ENCODE data around the gene DENND1A.

DENND1A gene

GRCh38 chr9:123927625-123928532, 2.0 kb downstream of the DENND1A start:
- peak overlapping the region; percentile 79 for H3K4me3 ChIP-seq (ENCODE audit: low read length)
- H3K27me3 ChIP-seq (ENCODE audit: control insufficient read depth, insufficient read depth, low read length): no peaks in the 10 kb centered on the region
- H3K4me1 ChIP-seq (ENCODE audit: control insufficient read depth, insufficient read depth, low read length): peaks cover 20% of the 10 kb centered on the region
- no peaks in the 10 kb centered on the region for H3K9me3 ChIP-seq (replicated peaks; ENCODE audit: low read length)
- H3K4me2 ChIP-seq (ENCODE audit: low read length): peak overlapping the region; percentile 99
- H3K9ac ChIP-seq (ENCODE audit: low read depth, low read length): no peak overlapping the region
- H3K36me3 ChIP-seq (ENCODE audit: insufficient read depth, low read length): no peaks in the 10 kb centered on the region

DNA sequence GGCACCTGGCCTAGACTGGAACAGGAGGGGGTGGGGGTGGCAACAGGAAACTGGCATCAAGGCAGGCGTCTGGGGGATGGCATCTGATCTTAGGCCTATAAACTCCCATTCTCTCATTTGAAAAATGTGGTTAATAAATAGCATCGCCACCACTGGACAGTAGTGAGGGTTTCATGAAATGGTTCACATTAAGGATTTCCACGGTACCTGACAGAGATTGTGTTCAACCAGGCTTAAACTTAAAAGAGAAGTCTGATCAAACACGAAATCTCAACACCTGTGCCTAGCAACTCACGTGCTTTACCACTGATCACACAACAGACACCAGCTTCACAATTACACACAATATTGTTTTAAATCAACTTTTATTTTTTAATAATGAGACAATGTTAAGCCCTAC, 3.0 kb downstream of the DENND1A start:
- peaks cover 20% of the 10 kb centered on the region for H3K4me1 ChIP-seq (ENCODE audit: control insufficient read depth, insufficient read depth, low read length)
- no peaks in the 10 kb centered on the region for H3K36me3 ChIP-seq (ENCODE audit: insufficient read depth, low read length)
- H3K4me2 ChIP-seq (ENCODE audit: low read length): no peak overlapping the region

GRCh38 chr9:123925819-123926218, 4.1 kb downstream of the DENND1A start:
- no peaks in the 10 kb centered on the region for H3K9me3 ChIP-seq (replicated peaks; ENCODE audit: low read length)
- H3K4me3 ChIP-seq (ENCODE audit: low read length): no peak overlapping the region
- H3K36me3 ChIP-seq (ENCODE audit: insufficient read depth, low read length): no peaks in the 10 kb centered on the region
- peaks cover 20% of the 10 kb centered on the region for H3K4me1 ChIP-seq (ENCODE audit: control insufficient read depth, insufficient read depth, low read length)
- no peak overlapping the region for H3K4me2 ChIP-seq (ENCODE audit: low read length)
- no peaks in the 10 kb centered on the region for H3K27me3 ChIP-seq (ENCODE audit: control insufficient read depth, insufficient read depth, low read length)
- no peak overlapping the region for H3K9ac ChIP-seq (ENCODE audit: low read depth, low read length)

More for the DNA sequence above, 3.0 kb downstream of the DENND1A start:
- H3K9ac ChIP-seq (ENCODE audit: low read depth, low read length): no peak overlapping the region
- H3K9me3 ChIP-seq (replicated peaks; ENCODE audit: low read length): no peaks in the 10 kb centered on the region
- no peaks in the 10 kb centered on the region for H3K27me3 ChIP-seq (ENCODE audit: control insufficient read depth, insufficient read depth, low read length)
- no peak overlapping the region for H3K4me3 ChIP-seq (ENCODE audit: low read length)

GRCh38 chr9:123925161-123925560, 4.8 kb downstream of the DENND1A start:
- Histone ChIP-seq H3K36me3 (ENCODE audit: insufficient read depth, low read length) (no peaks in the 10 kb centered on the region), H3K9me3 (replicated peaks; ENCODE audit: low read length) (no peaks in the 10 kb centered on the region), H3K4me1 (ENCODE audit: control insufficient read depth, insufficient read depth, low read length) (peaks cover 20% of the 10 kb centered on the region), H3K4me3 (ENCODE audit: low read length) (no peak overlapping the region), H3K9ac (ENCODE audit: low read depth, low read length) (no peak overlapping the region), H3K4me2 (ENCODE audit: low read length) (no peak overlapping the region), H3K27me3 (ENCODE audit: control insufficient read depth, insufficient read depth, low read length) (no peaks in the 10 kb centered on the region)

GRCh38 chr9:123924727-123925126, 5.2 kb downstream of the DENND1A start:
- no peaks in the 10 kb centered on the region for H3K36me3 ChIP-seq (ENCODE audit: insufficient read depth, low read length)
- no peak overlapping the region for H3K9ac ChIP-seq (ENCODE audit: low read depth, low read length)
- H3K4me2 ChIP-seq (ENCODE audit: low read length): no peak overlapping the region
- H3K27me3 ChIP-seq (ENCODE audit: control insufficient read depth, insufficient read depth, low read length): no peaks in the 10 kb centered on the region
- H3K9me3 ChIP-seq (replicated peaks; ENCODE audit: low read length): no peaks in the 10 kb centered on the region
- no peak overlapping the region for H3K4me3 ChIP-seq (ENCODE audit: low read length)
- peaks cover 20% of the 10 kb centered on the region for H3K4me1 ChIP-seq (ENCODE audit: control insufficient read depth, insufficient read depth, low read length)

DNA sequence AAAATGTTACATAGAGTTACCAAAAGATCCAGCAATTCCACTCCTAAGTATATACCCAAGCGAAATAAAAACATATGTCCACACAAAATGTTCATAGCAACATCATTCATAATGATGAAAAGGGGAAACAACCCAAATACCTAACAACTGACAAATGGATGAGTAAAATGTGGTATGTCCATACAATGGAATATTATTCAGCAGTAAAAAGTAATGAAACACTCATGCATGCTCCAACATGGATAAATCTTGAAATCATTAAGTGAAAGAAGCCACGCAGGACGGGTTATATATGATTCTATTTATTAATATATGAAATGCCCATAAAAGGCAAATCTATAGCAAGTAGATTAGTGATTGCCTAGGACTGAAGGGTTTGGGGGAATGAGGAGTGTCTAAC, 6.0 kb downstream of the DENND1A start:
- Histone ChIP-seq H3K4me1 (ENCODE audit: control insufficient read depth, insufficient read depth, low read length) (peaks cover 15% of the 10 kb centered on the region), H3K4me3 (ENCODE audit: low read length) (no peak overlapping the region), H3K4me2 (ENCODE audit: low read length) (no peak overlapping the region), H3K36me3 (ENCODE audit: insufficient read depth, low read length) (no peaks in the 10 kb centered on the region), H3K27me3 (ENCODE audit: control insufficient read depth, insufficient read depth, low read length) (no peaks in the 10 kb centered on the region), H3K9me3 (replicated peaks; ENCODE audit: low read length) (no peaks in the 10 kb centered on the region), H3K9ac (ENCODE audit: low read depth, low read length) (no peak overlapping the region)

DNA sequence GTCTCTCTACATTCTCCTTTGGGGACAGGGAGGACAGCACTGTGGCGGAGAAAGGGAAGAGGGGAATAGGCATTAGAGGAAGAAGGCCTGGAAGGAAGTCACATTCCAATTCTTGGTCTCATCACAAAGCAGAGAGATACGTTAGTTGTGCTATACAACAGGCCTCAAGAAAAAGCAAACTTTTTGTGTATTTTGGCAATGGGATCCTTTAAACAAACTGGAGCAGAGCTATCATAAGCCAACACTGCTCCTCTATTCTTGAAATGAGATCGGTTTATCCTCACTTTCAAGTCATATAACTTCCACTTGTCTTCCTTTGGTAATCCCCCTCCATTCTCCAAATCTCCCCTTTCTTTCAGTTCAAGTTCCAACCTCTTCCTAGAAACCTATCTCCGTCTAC, 6.5 kb downstream of the DENND1A start:
- Histone ChIP-seq H3K9ac (ENCODE audit: low read depth, low read length) (no peak overlapping the region), H3K4me3 (ENCODE audit: low read length) (no peak overlapping the region), H3K36me3 (ENCODE audit: insufficient read depth, low read length) (no peaks in the 10 kb centered on the region), H3K9me3 (replicated peaks; ENCODE audit: low read length) (no peaks in the 10 kb centered on the region), H3K4me1 (ENCODE audit: control insufficient read depth, insufficient read depth, low read length) (peaks cover 10% of the 10 kb centered on the region), H3K27me3 (ENCODE audit: control insufficient read depth, insufficient read depth, low read length) (no peaks in the 10 kb centered on the region), H3K4me2 (ENCODE audit: low read length) (no peak overlapping the region)

DNA sequence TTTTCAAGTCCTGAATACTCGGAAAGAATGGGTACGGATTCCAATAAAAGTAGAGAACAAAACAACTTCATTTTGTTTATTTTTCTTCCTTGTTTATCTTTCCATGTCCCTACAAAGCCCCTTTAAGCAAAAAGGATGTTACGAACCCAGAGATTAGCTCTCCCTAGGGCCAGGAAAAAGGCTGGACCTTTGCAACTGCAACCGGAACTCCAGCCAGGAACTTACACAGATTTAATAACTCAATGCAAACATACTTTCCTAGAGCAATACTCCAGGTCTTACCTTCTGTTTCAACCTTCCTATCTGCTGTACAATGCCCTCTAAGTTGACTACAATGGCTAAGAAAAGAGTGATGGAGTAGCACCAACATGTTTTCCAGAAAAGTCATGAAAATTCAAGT, 7.0 kb downstream of the DENND1A start:
- Histone ChIP-seq H3K4me3 (ENCODE audit: low read length) (no peak overlapping the region), H3K36me3 (ENCODE audit: insufficient read depth, low read length) (no peaks in the 10 kb centered on the region), H3K27me3 (ENCODE audit: control insufficient read depth, insufficient read depth, low read length) (no peaks in the 10 kb centered on the region), H3K4me2 (ENCODE audit: low read length) (no peak overlapping the region), H3K9ac (ENCODE audit: low read depth, low read length) (no peak overlapping the region), H3K9me3 (replicated peaks; ENCODE audit: low read length) (no peaks in the 10 kb centered on the region), H3K4me1 (ENCODE audit: control insufficient read depth, insufficient read depth, low read length) (peaks cover 5% of the 10 kb centered on the region)

GRCh38 chr9:123922431-123922830, 7.5 kb downstream of the DENND1A start:
- no peak overlapping the region for H3K4me2 ChIP-seq (ENCODE audit: low read length)

DNA sequence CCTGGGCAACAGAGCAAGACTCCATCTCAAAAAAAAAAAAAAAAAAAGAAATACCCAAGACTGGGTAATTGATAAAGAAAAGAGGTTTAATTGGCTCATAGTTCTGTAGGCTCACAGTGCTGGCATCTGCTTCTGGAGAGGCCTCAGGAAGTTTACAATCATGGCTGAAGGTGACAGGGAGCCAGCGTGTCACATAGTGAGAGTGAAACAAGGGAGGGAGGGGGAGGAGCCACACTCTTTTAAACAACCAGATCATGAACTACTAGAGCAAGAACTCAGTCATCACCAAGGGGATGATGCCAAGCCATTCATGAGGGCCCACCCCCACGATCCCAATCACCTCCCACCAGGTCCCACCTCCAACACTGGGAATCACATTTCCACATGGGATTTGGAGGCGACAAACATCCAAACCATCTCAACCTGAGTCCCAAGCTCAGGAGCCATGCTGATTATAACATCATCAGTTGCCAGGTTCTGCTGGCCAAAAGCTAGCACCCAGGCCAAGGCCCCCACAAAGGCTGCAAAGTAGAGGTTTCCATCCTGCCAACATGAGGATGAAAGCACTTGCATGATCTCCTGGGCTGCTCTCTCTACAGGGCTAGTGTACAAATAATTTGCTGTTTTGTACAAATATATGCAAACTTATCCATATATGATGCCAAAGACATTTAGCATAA, 15.3 kb downstream of the DENND1A start:
- H3K36me3 ChIP-seq (ENCODE audit: insufficient read depth, low read length): no peaks in the 10 kb centered on the region
- no peak overlapping the region for H3K9ac ChIP-seq (ENCODE audit: low read depth, low read length)
- no peak overlapping the region for H3K4me3 ChIP-seq (ENCODE audit: low read length)
- no peaks in the 10 kb centered on the region for H3K9me3 ChIP-seq (replicated peaks; ENCODE audit: low read length)
- H3K27me3 ChIP-seq (ENCODE audit: control insufficient read depth, insufficient read depth, low read length): no peaks in the 10 kb centered on the region
- no peaks in the 10 kb centered on the region for H3K4me1 ChIP-seq (ENCODE audit: control insufficient read depth, insufficient read depth, low read length)
- H3K4me2 ChIP-seq (ENCODE audit: low read length): no peak overlapping the region

More at GRCh38 chr9:123922431-123922830, 7.5 kb downstream of the DENND1A start:
- Histone ChIP-seq H3K4me1 (ENCODE audit: control insufficient read depth, insufficient read depth, low read length) (peaks cover under 1% of the 10 kb centered on the region), H3K27me3 (ENCODE audit: control insufficient read depth, insufficient read depth, low read length) (no peaks in the 10 kb centered on the region), H3K36me3 (ENCODE audit: insufficient read depth, low read length) (no peaks in the 10 kb centered on the region), H3K9ac (ENCODE audit: low read depth, low read length) (no peak overlapping the region), H3K4me3 (ENCODE audit: low read length) (no peak overlapping the region), H3K9me3 (replicated peaks; ENCODE audit: low read length) (no peaks in the 10 kb centered on the region)

- Histone ChIP-seq H3K36me3 (ENCODE audit: insufficient read depth, low read length) (no peaks in the 10 kb centered on the region), H3K27me3 (ENCODE audit: control insufficient read depth, insufficient read depth, low read length) (no peaks in the 10 kb centered on the region), H3K4me2 (ENCODE audit: low read length) (no peak overlapping the region), H3K9me3 (replicated peaks; ENCODE audit: low read length) (no peaks in the 10 kb centered on the region), H3K9ac (ENCODE audit: low read depth, low read length) (no peak overlapping the region), H3K4me3 (ENCODE audit: low read length) (no peak overlapping the region), H3K4me1 (ENCODE audit: control insufficient read depth, insufficient read depth, low read length) (no peaks in the 10 kb centered on the region)
Measured at GRCh38 chr9:123912167-123912897, 17.6 kb downstream of the DENND1A start.

Data from skeletal muscle satellite cell (primary cell).